ENCODE data around the gene SHOC2.

SHOC2 gene

DNA sequence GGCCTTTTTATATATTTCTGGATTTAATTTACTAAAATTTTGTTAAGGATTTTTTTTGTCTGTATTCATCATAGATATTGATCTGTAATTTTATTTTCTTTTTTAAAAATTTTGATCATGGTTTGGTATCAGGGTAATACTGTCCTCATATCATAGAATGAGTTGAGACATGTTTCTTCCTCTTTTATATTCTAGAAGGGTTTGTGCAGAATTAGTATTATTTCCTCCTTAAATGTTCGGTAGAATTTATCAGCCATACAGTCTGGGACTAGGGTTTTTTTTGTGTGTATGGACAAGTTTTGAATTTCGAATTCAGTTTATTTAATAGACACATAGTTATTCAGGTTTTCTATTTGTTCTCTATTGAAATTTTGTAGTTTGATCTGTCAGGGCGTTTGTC lies 54.0 kb downstream of the SHOC2 start:
- no peak for DNase-seq (ENCODE audit: extremely low read depth, low read depth)
- TF ChIP-seq, protein P1, sequence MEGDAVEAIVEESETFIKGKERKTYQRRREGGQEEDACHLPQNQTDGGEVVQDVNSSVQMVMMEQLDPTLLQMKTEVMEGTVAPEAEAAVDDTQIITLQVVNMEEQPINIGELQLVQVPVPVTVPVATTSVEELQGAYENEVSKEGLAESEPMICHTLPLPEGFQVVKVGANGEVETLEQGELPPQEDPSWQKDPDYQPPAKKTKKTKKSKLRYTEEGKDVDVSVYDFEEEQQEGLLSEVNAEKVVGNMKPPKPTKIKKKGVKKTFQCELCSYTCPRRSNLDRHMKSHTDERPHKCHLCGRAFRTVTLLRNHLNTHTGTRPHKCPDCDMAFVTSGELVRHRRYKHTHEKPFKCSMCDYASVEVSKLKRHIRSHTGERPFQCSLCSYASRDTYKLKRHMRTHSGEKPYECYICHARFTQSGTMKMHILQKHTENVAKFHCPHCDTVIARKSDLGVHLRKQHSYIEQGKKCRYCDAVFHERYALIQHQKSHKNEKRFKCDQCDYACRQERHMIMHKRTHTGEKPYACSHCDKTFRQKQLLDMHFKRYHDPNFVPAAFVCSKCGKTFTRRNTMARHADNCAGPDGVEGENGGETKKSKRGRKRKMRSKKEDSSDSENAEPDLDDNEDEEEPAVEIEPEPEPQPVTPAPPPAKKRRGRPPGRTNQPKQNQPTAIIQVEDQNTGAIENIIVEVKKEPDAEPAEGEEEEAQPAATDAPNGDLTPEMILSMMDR (IDR thresholded peaks at IDR 0.05; ENCODE audit: low read depth, low read length): no peak

DNA sequence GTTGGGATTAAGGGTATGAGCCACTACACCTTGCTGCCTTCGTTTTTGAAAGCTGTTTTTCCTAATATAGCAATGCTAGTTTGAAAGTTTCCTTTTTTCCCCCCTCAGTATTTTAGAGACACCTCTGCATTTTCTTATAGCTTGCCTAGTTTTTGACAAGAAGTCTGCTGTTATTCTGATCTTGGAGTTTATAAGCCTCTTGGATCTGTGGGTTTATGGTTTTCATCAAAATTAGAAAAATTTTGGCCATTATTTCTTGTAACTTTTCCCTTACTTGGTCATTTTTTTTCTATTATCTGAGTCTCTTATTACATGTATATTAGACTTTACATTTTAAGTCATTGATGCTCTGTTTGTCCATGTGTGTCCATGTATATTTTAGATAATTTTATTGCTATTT lies 57.2 kb downstream of the SHOC2 start:
- TF ChIP-seq, protein P1 (IDR thresholded peaks at IDR 0.05; ENCODE audit: low read depth, low read length): no peak
- no peak for DNase-seq (ENCODE audit: extremely low read depth, low read depth)

DNA sequence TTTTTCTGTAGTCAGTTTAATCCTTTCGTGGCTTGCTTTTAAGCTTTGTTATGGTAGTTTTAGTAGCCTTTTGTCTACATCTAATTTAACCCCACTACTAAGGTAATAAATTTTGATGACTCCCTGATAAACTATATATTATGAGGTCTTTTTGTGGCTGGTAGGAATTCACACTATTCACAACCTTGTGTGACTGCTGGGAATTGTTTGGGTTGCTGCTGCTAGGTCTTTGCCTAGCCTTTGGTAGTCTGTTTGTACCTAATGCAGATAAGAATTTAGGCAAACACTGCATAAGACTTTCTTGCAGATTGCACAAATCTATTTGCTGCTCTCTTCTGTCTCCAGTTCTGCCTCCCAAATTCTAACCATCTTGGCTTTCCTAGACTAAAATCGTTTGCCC lies 58.3 kb downstream of the SHOC2 start:
- TF ChIP-seq, protein P1 (IDR thresholded peaks at IDR 0.05; ENCODE audit: low read depth, low read length): no peak
- no peak for DNase-seq (ENCODE audit: extremely low read depth, low read depth)

DNA sequence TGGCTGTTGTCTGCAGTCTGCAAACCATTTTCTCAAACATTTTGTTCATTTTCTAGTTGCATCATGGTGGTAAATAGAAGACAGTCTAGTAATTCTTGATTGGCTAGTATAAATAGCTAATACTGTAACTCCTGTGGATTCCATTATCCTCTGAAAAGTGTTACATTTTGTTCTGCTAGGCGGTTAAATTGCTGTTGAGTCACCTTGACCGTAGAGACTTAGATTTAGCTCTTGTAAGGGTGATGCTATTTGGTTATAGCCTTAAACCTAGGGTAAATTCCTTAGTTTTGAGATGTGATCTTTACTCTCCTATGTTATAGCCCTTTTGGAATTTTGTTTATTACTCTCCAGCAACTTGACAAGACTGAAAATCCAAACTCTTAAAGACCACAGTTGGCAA lies 58.8 kb downstream of the SHOC2 start:
- TF ChIP-seq, protein P1 (IDR thresholded peaks at IDR 0.05; ENCODE audit: low read depth, low read length): no peak
- no peak for DNase-seq (ENCODE audit: extremely low read depth, low read depth)

DNA sequence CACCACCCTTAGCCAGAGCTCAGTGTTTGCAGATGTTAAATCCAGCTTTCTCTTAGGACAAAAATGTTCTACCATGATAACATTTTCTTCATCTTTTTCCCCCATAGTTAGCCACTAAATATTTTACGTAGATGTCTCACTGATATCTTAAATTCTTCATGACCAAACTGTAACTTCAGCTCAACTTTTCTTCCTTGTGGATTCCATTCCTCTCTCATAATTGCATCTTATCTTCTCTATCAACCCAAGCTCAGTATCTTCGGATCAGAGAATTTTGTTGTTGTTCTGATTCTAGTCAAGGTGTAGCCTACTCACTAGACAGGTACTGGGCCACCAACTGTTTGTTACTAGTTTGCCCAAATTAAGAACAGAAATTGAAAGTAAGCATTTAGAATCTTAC lies 60.2 kb downstream of the SHOC2 start:
- TF ChIP-seq, protein P1 (IDR thresholded peaks at IDR 0.05; ENCODE audit: low read depth, low read length): no peak
- no peak for DNase-seq (ENCODE audit: extremely low read depth, low read depth)

DNA sequence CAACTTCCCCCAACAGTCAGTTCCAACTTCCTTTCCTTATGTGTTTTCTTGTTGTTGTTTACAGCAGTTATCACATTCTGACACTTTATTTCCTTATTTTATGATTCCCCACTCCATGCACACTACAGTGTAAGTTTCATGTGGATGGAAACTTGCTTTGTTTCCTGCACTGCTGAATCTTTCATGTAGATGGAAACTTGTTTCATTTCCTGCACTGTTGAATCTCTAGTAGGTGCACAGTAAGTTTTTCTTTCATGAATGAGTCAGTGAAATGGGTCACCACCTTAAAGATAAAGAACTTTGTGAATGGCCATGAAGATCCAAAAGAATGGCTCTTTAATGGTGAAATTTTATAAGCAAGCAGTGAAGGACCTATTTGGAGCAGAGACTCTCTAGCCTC lies 61.4 kb downstream of the SHOC2 start:
- TF ChIP-seq, protein P1 (IDR thresholded peaks at IDR 0.05; ENCODE audit: low read depth, low read length): no peak
- DNase-seq (ENCODE audit: extremely low read depth, low read depth): no peak

DNA sequence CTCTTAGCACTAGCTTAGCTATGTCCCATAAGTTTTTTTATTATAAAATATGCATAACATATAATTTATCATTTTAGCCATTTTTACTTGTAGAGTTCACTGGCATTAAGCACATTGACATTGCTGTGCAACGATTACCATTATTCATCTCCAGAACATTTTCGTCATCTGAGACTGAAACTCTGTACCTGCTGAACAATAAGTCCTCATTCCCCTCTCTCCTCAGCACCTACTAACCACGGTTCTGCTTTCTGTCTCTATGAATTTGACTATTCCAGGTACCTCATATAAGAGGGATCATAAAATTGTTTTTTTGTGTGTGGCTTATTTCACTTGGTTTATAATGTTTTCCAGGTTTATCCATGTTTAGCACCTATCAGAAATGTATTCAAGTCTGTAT lies 64.1 kb downstream of the SHOC2 start:
- no peak for DNase-seq (ENCODE audit: extremely low read depth, low read depth)
- TF ChIP-seq, protein P1 (IDR thresholded peaks at IDR 0.05; ENCODE audit: low read depth, low read length): no peak

Measured in AG09319 (cell line).